Cardiac fibroblast (primary cell): ENCODE data around the gene FBXW8.

ENCODE experiments used
- DNase-seq, 2 donors: peaks; one replicate each; pipeline versions ENCODE4 v3.0.0 to v3.0.0-alpha.2; 2010; ENCODE audit warnings: low read depth in 2 of 2
- H3K4me3 ChIP-seq, 2 donors: replicated peaks in 1 of 2; 1 replicate in 1 of 2; 2 replicates in 1 of 2; pipeline ENCODE4 v1.5.1; 2011; ENCODE audit warnings: low read depth in 2 of 2, low read length in 2 of 2, mild to moderate bottlenecking in 2 of 2, moderate library complexity in 1 of 2
- CTCF ChIP-seq: IDR thresholded peaks from one replicate; pipeline ENCODE4 v1.5.1; 2011; ENCODE audit warnings: low read depth, mild to moderate bottlenecking, low read length, inconsistent platforms

FBXW8 gene

GRCh38 chr12:117058442-117059072 is 147.8 kb downstream of the FBXW8 start:
- TF ChIP-seq CTCF = no peak
- DNase-seq = no peak
- no peak overlapping the region for H3K4me3 ChIP-seq

- H3K4me3 ChIP-seq = no peak overlapping the region
- no peak for DNase-seq
- TF ChIP-seq CTCF = no peak
Observed at GRCh38 chr12:117059156-117059555, 148.4 kb downstream of the FBXW8 start.

- no peak overlapping the region for H3K4me3 ChIP-seq
- no peak for DNase-seq
- TF ChIP-seq CTCF = no peak
Observed at GRCh38 chr12:117060246-117060928, 149.6 kb downstream of the FBXW8 start.

GRCh38 chr12:117060929-117061305 is 150.2 kb downstream of the FBXW8 start:
- no peak for DNase-seq
- H3K4me3 ChIP-seq = no peak overlapping the region
- TF ChIP-seq CTCF = no peak

GRCh38 chr12:117061555-117062079 is 150.9 kb downstream of the FBXW8 start:
- no peak for TF ChIP-seq CTCF
- no peak for DNase-seq
- H3K4me3 ChIP-seq = no peak overlapping the region

- TF ChIP-seq CTCF = no peak
- H3K4me3 ChIP-seq = no peak overlapping the region
- DNase-seq = no peak
Observed at GRCh38 chr12:117063162-117063911, 152.6 kb downstream of the FBXW8 start.
